ENCODE data around the gene CDKL1.

GRCh38 chr14:50364792-50365191, 31.9 kb downstream of the CDKL1 start:
- TF ChIP-seq RARB (CRISPR knock-in tag; IDR thresholded peaks at IDR 0.05) (no peak), CSRNP3 (CRISPR knock-in tag; IDR thresholded peaks at IDR 0.05) (no peak), ZFP3 (CRISPR knock-in tag; IDR thresholded peaks at IDR 0.05) (no peak)

Data from SK-N-SH treated with all-trans-retinoic acid at 6 μM for 48 hours (cell line).